Measurements from ENCODE around the gene CIDEC.
"Not testable (repeated sequence)": the region's sequence is repeated elsewhere in the genome, so short reads cannot be mapped to it uniquely, and the experiment has no call there.

The CIDEC gene

GRCh38 chr3:9908286-9908685 is 28.2 kb upstream of the CIDEC start:
- no peak overlapping the region for H3K27ac Mint-ChIP-seq
- H3K4me1 Mint-ChIP-seq, result peaks cover 21% of the 10 kb centered on the region
- H3K4me3 Mint-ChIP-seq, result no peak overlapping the region
- H3K36me3 Mint-ChIP-seq, result no peaks in the 10 kb centered on the region
- no peaks in the 10 kb centered on the region for H3K9me3 Mint-ChIP-seq
- peaks cover 2% of the 10 kb centered on the region for H3K27me3 Mint-ChIP-seq

GRCh38 chr3:9906480-9906879 is 26.4 kb upstream of the CIDEC start:
- Mint-ChIP-seq H3K4me3 (no peak overlapping the region), H3K4me1 (peaks cover 31% of the 10 kb centered on the region), H3K27ac (no peak overlapping the region), H3K9me3 (no peaks in the 10 kb centered on the region), H3K27me3 (no peaks in the 10 kb centered on the region), H3K36me3 (no peaks in the 10 kb centered on the region)

GRCh38 chr3:9903904-9904303 is 23.9 kb upstream of the CIDEC start:
- H3K27ac Mint-ChIP-seq, result no peak overlapping the region
- peaks cover 27% of the 10 kb centered on the region for H3K4me1 Mint-ChIP-seq
- no peaks in the 10 kb centered on the region for H3K27me3 Mint-ChIP-seq
- H3K36me3 Mint-ChIP-seq, result no peaks in the 10 kb centered on the region
- H3K4me3 Mint-ChIP-seq, result no peak overlapping the region
- no peaks in the 10 kb centered on the region for H3K9me3 Mint-ChIP-seq

DNA sequence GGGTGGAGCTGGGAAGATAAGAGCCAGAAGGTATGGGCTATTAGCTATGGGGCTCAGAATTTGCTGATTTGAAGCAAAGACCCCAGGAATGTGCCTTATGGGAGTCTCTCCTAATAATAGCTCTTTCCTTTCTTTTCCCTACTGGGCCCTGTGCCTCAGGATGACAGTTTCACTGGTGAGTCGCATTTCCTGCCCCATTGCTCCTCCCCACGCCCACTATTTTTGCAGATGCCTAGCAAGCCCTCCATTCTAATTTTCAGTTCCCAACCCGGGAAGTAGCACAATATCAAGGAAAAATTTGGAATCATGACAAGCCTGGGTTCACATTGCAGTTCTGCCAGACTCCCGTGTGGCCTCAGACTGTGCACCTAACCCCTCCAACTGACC is 23.2 kb upstream of the CIDEC start:
- peak overlapping the region; percentile 34 for H3K4me3 Mint-ChIP-seq
- H3K27ac Mint-ChIP-seq, result no peak overlapping the region
- H3K27me3 Mint-ChIP-seq, result no peaks in the 10 kb centered on the region
- H3K36me3 Mint-ChIP-seq, result no peaks in the 10 kb centered on the region
- no peaks in the 10 kb centered on the region for H3K9me3 Mint-ChIP-seq
- H3K4me1 Mint-ChIP-seq, result peaks cover 33% of the 10 kb centered on the region

- no peaks in the 10 kb centered on the region for H3K27me3 Mint-ChIP-seq
- H3K4me3 Mint-ChIP-seq, result peak within 1 kb of the TSS; percentile 34
- peaks cover 2% of the 10 kb centered on the region for H3K36me3 Mint-ChIP-seq
- peaks cover 37% of the 10 kb centered on the region for H3K4me1 Mint-ChIP-seq
- no peaks in the 10 kb centered on the region for H3K9me3 Mint-ChIP-seq
- peak within 1 kb of the TSS; percentile 23 for H3K27ac Mint-ChIP-seq
Observed at GRCh38 chr3:9902372-9903237, 22.6 kb upstream of the CIDEC start, which contains the start of gene IL17RE. Gene IL17RE (plus strand): TSS chr3:9902848. CDS start chr3:9902933, 85 bp downstream.

- H3K9me3 Mint-ChIP-seq, result no peaks in the 10 kb centered on the region
- H3K36me3 Mint-ChIP-seq, result peaks cover 2% of the 10 kb centered on the region
- peaks cover 39% of the 10 kb centered on the region for H3K4me1 Mint-ChIP-seq
- no peak overlapping the region for H3K27ac Mint-ChIP-seq
- H3K4me3 Mint-ChIP-seq, result no peak overlapping the region
- no peaks in the 10 kb centered on the region for H3K27me3 Mint-ChIP-seq
Observed at GRCh38 chr3:9901967-9902366, 21.9 kb upstream of the CIDEC start.

- H3K4me1 Mint-ChIP-seq, result peaks cover 48% of the 10 kb centered on the region
- H3K4me3 Mint-ChIP-seq, H3K36me3 Mint-ChIP-seq, H3K9me3 Mint-ChIP-seq, H3K27me3 Mint-ChIP-seq, H3K27ac Mint-ChIP-seq: not testable (repeated sequence)
Observed at GRCh38 chr3:9900965-9901415, 20.9 kb upstream of the CIDEC start.

DNA sequence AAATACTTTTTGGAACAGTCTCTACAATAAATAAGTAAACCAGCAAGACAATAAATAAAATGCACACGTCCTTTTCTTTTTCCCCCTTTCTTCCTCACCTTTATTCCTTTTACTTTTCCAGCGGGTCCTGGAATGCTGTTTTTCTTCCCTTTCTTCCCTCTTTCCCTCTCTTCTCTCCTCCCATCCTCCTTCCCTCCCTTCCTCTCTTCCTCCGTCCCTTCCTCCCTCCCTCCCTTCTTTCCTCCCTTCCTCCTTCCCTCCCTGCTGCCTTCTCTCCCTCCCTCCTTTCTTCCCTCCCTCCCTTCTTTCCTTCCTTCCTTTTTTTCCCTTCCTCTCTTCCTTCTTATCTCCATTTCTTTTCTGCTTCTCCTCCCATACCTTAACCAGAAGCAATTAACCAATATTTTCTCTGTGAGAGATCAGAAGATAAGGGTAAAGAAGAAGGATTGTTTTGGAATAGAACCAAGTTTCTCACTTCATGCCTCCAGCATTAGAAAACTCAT is 19.3 kb upstream of the CIDEC start:
- Mint-ChIP-seq H3K4me1 (peaks cover 62% of the 10 kb centered on the region), H3K4me3 (no peak overlapping the region), H3K9me3 (peaks cover 5% of the 10 kb centered on the region), H3K27me3 (no peaks in the 10 kb centered on the region), H3K36me3 (peaks cover 7% of the 10 kb centered on the region), H3K27ac (peak overlapping the region; percentile 17)

DNA sequence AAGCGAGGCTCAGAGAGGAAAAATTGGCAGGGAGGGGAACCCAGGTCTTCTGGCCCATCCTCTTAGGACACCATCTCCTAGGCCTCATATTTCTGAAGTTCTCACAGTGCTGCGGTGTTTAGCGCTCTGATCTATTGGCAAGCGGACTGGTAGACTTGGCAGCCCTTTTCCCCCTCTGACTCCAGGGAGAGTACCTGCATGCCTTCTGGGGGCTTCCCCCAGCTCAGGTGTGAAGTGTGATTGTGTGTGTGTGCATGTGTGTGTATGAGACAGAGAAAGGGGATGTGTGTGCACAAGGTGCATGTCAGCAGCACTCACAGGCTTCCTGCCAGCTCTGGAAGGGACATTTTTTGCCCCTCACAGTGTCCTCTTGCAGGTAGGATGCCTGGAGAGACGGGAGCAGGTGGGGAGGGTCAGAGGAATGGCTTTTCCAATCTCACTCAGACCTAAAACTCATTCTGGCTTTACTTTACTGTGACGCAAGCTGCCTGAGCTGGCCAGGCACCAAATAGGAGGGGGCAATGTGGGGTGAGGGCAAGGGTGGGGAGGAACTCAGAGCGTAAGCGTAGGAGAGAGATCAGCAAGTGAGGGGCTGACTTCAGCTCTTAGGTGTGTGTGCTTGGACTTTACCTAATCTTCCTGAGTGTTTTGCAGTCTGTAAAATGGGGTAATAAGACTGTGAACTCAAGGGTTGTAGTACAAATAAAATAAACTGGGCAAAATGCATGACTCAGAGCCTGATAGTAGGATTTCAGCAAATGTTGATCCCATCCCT is 18.6 kb upstream of the CIDEC start:
- H3K27ac Mint-ChIP-seq, result peak overlapping the region; percentile 80
- H3K36me3 Mint-ChIP-seq, result peaks cover 12% of the 10 kb centered on the region
- no peak overlapping the region for H3K4me3 Mint-ChIP-seq
- H3K4me1 Mint-ChIP-seq, result peaks cover 64% of the 10 kb centered on the region
- H3K27me3 Mint-ChIP-seq, result no peaks in the 10 kb centered on the region
- H3K9me3 Mint-ChIP-seq, result peaks cover 5% of the 10 kb centered on the region

DNA sequence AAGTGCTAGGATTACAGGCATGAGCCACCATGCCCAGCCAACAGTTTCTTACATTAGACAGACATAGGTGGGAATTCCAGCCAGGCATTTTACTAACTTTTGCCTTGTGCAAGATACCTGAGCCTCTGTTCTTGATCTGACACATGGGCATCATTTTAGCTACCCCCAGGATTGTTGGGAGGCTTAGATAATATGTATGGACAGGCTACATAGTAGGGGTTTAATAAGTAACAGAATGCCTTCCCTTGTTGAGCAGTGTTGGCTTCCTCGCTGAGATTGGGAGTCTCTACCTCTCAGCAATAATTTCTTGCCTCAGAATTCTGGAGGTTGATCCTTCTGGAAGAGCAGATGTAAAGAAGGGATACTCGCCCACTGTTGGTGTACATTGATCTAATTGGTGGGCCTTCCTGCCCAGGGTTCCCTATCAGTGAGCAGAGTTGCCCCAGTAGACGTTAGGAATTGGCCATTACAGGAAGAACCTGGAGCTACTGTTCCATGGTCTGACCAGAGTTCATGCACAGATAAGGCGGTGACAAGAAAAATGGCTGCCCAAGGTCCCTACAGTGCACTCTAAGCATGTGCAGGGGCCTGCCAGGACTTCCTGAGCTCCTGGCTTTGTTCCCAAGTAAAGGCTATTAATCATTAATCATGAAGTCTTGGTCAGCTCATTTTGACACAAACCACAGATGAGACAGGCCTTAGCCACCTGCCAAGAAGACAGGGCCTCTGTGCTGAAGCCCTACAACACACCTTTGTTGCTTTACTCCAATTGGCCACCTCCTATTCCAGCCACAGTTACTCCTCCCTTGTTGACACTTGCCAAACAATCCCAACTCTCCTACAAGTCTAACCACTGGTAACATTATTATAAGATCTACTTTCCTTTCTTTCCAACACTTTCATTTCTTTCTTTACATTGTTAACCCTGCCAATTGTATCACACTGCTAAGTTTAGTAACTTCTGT is 17.6 kb upstream of the CIDEC start:
- peaks cover 65% of the 10 kb centered on the region for H3K4me1 Mint-ChIP-seq
- H3K36me3 Mint-ChIP-seq, result peaks cover 19% of the 10 kb centered on the region
- peaks cover 5% of the 10 kb centered on the region for H3K9me3 Mint-ChIP-seq
- peak overlapping the region; percentile 80 for H3K27ac Mint-ChIP-seq
- H3K4me3 Mint-ChIP-seq, result no peak overlapping the region
- no peaks in the 10 kb centered on the region for H3K27me3 Mint-ChIP-seq

- not testable (repeated sequence) for H3K9me3 Mint-ChIP-seq, H3K27ac Mint-ChIP-seq, H3K27me3 Mint-ChIP-seq, H3K4me3 Mint-ChIP-seq
- Mint-ChIP-seq H3K4me1 (peaks cover 64% of the 10 kb centered on the region), H3K36me3 (peaks cover 25% of the 10 kb centered on the region)
Observed at GRCh38 chr3:9896755-9897407, 16.8 kb upstream of the CIDEC start.

DNA sequence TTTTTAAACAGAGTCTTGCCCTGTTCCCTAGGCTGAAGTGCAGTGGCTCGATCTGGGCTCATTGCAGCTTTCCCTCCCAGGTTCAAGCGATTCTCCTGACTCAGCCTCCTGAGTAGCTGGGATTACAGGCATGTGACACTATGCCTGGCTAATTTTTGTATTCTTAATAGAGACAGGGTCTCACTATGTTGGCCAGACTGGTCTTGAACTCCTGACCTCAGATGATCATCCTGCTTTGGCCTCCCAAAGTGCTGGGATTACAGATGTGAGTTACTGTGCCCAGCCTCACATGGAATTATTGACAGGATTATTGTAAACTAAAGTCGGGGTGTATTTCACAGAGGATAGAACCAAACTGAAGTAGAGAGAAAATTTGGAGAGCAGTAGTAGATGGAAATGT is 15.7 kb upstream of the CIDEC start:
- not testable (repeated sequence) for H3K27me3 Mint-ChIP-seq, H3K9me3 Mint-ChIP-seq, H3K4me3 Mint-ChIP-seq
- H3K4me1 Mint-ChIP-seq, result peaks cover 66% of the 10 kb centered on the region
- H3K27ac Mint-ChIP-seq, result peak overlapping the region; percentile 85
- peaks cover 27% of the 10 kb centered on the region for H3K36me3 Mint-ChIP-seq

DNA sequence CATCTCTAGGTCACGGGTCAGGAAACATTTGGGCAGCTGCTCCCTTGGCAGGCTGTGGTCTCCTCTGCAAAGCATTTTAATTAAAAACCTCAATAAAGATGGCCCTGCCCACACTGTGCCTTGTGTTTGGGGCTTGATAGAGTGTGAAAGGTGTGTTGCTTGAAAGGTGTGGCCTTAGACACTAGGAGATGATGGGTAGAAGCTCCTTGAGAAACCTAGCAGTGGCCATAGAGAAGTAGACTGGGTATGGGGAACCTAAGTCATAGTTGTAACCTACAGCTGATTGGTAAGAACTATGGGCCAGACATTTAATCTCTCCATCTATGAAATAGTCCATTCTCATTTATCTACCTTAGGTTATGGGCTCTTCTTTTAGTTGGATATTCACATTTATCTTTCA is 13.7 kb upstream of the CIDEC start:
- Mint-ChIP-seq H3K4me1 (peaks cover 72% of the 10 kb centered on the region), H3K36me3 (peaks cover 27% of the 10 kb centered on the region), H3K27me3 (no peaks in the 10 kb centered on the region), H3K4me3 (peak overlapping the region; percentile 67), H3K9me3 (peaks cover 5% of the 10 kb centered on the region), H3K27ac (peak overlapping the region; percentile 79)

DNA sequence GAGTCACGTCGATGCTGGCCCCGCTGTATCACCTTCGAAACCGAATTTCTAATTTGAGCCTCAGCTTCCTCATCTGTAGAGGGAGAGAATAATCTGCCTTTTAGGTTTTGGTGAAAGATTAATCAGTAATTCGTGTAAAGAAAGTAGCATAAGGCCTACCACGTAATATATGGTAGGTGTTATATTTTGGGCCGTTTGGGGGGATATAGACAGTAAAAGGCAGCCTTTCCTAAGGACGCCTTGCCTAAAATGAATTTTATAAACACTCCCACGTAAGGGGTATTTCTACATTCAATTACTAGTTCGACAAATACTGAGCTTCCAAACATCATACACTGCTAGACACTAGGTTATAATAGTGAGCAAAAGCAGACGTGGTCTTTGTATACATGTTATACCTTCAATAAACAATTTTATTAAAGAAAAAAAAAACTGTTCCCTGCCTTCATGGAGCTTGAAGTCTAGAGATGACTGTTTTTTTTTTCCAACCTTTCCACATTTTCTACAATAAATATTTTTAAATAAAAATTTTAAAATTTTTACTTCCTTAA is 11.1 kb upstream of the CIDEC start:
- Mint-ChIP-seq H3K4me3 (peak overlapping the region; percentile 98), H3K27me3 (no peaks in the 10 kb centered on the region), H3K27ac (peak overlapping the region; percentile 99), H3K4me1 (peaks cover 53% of the 10 kb centered on the region), H3K36me3 (peaks cover 26% of the 10 kb centered on the region), H3K9me3 (peaks cover 5% of the 10 kb centered on the region)

Measured in activated naive CD4-positive, alpha-beta T cell treated with anti-CD3 and anti-CD28 coated beads, Interleukin-2, amount 50 U/mL, for 24 hours (primary cell).